Heart left ventricle (tissue), 16 donors: ENCODE data around the gene UGT1A1. TPM values are rescaled to one million over a fixed set of nuclear protein-coding genes. Genes with fewer than 3 reads are reported as not detected.
"Not testable (repeated sequence)": the region's sequence is repeated elsewhere in the genome, so short reads cannot be mapped to it uniquely, and the experiment has no call there.

Experiments used
- ATAC-seq, 4 donors: fragments of 200-7000 bp; cut with Tn5 transposase; one replicate each; pipeline ENCODE4 v1.9.1; 2020 to 2022; ENCODE audit warnings: moderate library complexity in 4 of 4, mild to moderate bottlenecking in 3 of 4, moderate number of reproducible peaks in 1 of 4
- DNase-seq, 5 donors: peaks; one replicate each; pipeline ENCODE4 v3.0.0-alpha.2; 2020
- H3K27ac ChIP-seq, 12 donors: fragments of 200-600 bp; sonication (generic) in 4 of 12; one replicate each; pipeline versions ENCODE4 v1.5.0 to v1.8.0; 2016 to 2022; ENCODE audit warnings: mild to moderate bottlenecking in 2 of 12
- H3K27me3 ChIP-seq, 9 donors: fragments of 200-600 bp; sonication (generic) in 2 of 9; one replicate each; pipeline versions ENCODE4 v1.5.1 to v1.8.0; 2016 to 2022; ENCODE audit warnings: mild to moderate bottlenecking in 3 of 9
- H3K36me3 ChIP-seq, 9 donors: fragments of 200-600 bp; sonication (generic) in 2 of 9; one replicate each; pipeline versions ENCODE4 v1.5.0 to v1.8.0; 2018 to 2022; ENCODE audit warnings: mild to moderate bottlenecking in 2 of 9
- H3K4me1 ChIP-seq, 12 donors: fragments of 200-600 bp; sonication (generic) in 4 of 12; one replicate each; pipeline versions ENCODE4 v1.5.0 to v1.8.0; 2016 to 2022; ENCODE audit warnings: mild to moderate bottlenecking in 3 of 12
- H3K4me3 ChIP-seq, 12 donors: fragments of 200-600 bp; sonication (generic) in 4 of 12; one replicate each; pipeline versions ENCODE4 v1.5.0 to v1.8.0; 2017 to 2022; ENCODE audit warnings: mild to moderate bottlenecking in 9 of 12, moderate library complexity in 4 of 12
- H3K9me3 ChIP-seq, 12 donors: fragments of 200-600 bp; sonication (generic) in 4 of 12; one replicate each; pipeline versions ENCODE4 v1.5.0 to v1.8.0; 2016 to 2022; ENCODE audit warnings: mild to moderate bottlenecking in 1 of 12
- POLR2A ChIP-seq, 2 donors: fragments of 450-650 bp; IDR thresholded peaks; one replicate each; pipeline ENCODE4 v1.6.1; 2017; ENCODE audit warnings: antibody characterized with exemption in 2 of 2, mild to moderate bottlenecking in 2 of 2, moderate library complexity in 2 of 2
- whole genome bisulfite sequencing, 4 donors: extraction: QIAGEN DNeasy Blood & Tissue Kit in 2 of 4; methylation state at CpG; one replicate each; pipeline versions ENCODE4 v1.1.5 to v1.1.7; 2013 to 2018; 5-methylcytosine and 5-hydroxymethylcytosine counted together
- intact Hi-C, 10 donors: fragments of 100-400 bp; cut with DNase I; formaldehyde crosslinking; loops; one replicate each; pipeline versions ENCODE4 v1.11.1 to v1.14.2; 2022
- polyA plus RNA-seq, 2 donors: library from polyadenylated mRNA; stranded (reverse); fragments of 200-250 nt; gene quantifications; one replicate each; pipeline ENCODE4 v1.2.3, GENCODE V29; 2013
- total RNA-seq, 9 donors: library from RNA; depleted of rRNA in 2 of 9; stranded (reverse); fragments of >200 nt in 2 of 9; fragmentation: NEBNext Ultra II Directional in 3 of 9; extraction: Animal tissue kit (Norgen Biotek cat#: 25700) in 3 of 9; gene quantifications; one replicate each; pipeline versions ENCODE4 v1.1.0 to v1.2.4, GENCODE V29; 2016 to 2023
- TF ChIP-seq, protein P1 (sequence below), 12 donors: fragments of 200-600 bp; sonication (generic) in 4 of 12; IDR thresholded peaks; one replicate each; pipeline versions ENCODE4 v1.5.0 to v1.8.0; 2018 to 2022; ENCODE audit warnings: antibody characterized with exemption in 12 of 12, mild to moderate bottlenecking in 5 of 12
- donor health status: ischemic (EF 13 %, LVEDD 7.1; RV severe dilation, severe dysfunction).
- donor health status: healthy with polysubstance abuse.
- donor health status: DM: no; HTN: yes; CAD: no.
- donor health status: DM: no; HTN: no; CAD: no.
- donor health status: ischemic (EF 25% LVEDD 6.9; RV normal size, moderate dysfunction).
- donor health status: ischemic (EF 25% LVEDD 5.7; RV mildly dilated, moderate dysfunction).
- donor health status: healthy.
- donor health status: DM: yes; HTN: yes; CAD: no.
- donor health status: ischemic (EF 35%, LVEDD 5.7; RV mildly dilated, moderate dysfunction).
- donor health status: nonischemic (EF 11% LVEDD 7.7; RV severe dilation, severe dysfunction).
- donor health status: DM: yes; HTN: yes; CAD: no.
- donor health status: PGD.
- donor health status: ischemic (EF 29% LVEDD 5.4; RV normal size, mild dysfunction).
- donor health status: nonischemic (EF 23%, LVEDD 6.1; RV moderate dilation, normal function).

The UGT1A1 gene
- total and polyA plus RNA-seq, 11 donors, result 0.03 TPM; not detected in 10

DNA sequence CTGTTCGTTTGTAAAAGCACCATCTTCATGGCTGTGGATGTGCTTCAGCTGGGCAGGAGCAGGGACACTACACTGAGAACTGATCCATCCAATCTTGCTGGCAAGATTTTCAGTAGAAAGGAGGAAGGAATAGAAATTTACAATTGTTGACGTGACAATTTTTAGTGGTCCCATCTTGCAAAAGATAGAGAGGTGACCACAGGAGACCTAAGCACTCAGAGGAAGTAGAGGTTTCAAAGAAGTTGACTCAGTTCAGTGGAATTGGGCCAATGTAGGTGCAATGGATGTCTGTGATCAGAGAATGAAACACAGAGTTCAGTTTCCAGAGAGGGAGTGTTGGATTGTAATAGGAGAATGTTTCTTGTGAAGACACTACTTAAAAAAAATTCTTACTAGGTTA lies 45.9 kb upstream of the UGT1A1 start:
- H3K4me1 ChIP-seq, result no peaks in the 10 kb centered on the region
- no peak for TF ChIP-seq POLR2A (IDR thresholded peaks at IDR 0.05)
- TF ChIP-seq, protein P1, sequence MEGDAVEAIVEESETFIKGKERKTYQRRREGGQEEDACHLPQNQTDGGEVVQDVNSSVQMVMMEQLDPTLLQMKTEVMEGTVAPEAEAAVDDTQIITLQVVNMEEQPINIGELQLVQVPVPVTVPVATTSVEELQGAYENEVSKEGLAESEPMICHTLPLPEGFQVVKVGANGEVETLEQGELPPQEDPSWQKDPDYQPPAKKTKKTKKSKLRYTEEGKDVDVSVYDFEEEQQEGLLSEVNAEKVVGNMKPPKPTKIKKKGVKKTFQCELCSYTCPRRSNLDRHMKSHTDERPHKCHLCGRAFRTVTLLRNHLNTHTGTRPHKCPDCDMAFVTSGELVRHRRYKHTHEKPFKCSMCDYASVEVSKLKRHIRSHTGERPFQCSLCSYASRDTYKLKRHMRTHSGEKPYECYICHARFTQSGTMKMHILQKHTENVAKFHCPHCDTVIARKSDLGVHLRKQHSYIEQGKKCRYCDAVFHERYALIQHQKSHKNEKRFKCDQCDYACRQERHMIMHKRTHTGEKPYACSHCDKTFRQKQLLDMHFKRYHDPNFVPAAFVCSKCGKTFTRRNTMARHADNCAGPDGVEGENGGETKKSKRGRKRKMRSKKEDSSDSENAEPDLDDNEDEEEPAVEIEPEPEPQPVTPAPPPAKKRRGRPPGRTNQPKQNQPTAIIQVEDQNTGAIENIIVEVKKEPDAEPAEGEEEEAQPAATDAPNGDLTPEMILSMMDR (IDR thresholded peaks at IDR 0.05), result no peak
- no peak overlapping the region for H3K4me3 ChIP-seq
- no peak for ATAC-seq
- intact Hi-C loops, result loop anchor here in 1 of 10 donors (10.0 kb wide), 1 partner anchor 269 kb away; no protein-coding TSS in a partner anchor
- DNase-seq, result no peak
- H3K27ac ChIP-seq, result no peak overlapping the region
- peaks cover 0 to 33% (median 6%) of the 10 kb centered on the region in 9 donors for H3K27me3 ChIP-seq
- no peaks in the 10 kb centered on the region for H3K36me3 ChIP-seq
- no peaks in the 10 kb centered on the region for H3K9me3 ChIP-seq
- 74 to 82% (median 76%) methylated on average over 2 of the region's 2 CpGs for WGBS, 4 donors

DNA sequence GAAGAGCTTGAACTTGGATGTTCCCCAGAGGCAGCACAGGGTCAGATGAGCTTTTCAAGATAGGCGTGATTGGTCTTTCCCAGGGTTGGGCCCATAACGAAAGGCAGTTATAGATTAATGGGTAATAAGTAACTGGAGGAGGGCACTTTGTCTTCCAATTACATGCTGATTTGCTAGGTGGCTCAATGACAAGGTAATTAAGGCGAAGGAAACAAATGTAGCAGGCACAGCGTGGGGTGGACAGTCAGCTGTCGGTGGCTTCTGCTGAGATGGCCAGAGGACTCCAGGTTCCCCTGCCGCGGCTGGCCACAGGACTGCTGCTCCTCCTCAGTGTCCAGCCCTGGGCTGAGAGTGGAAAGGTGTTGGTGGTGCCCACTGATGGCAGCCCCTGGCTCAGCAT lies 41.5 kb upstream of the UGT1A1 start, which contains the start of gene UGT1A4:
Gene UGT1A4 (plus strand): TSS at position 185 of the 400 bp plus-strand sequence. CDS start 85 bp downstream, at position 270.
- DNase-seq, result no peak
- no peaks in the 10 kb centered on the region for H3K9me3 ChIP-seq
- no peak for TF ChIP-seq POLR2A (IDR thresholded peaks at IDR 0.05)
- TF ChIP-seq, protein P1 (IDR thresholded peaks at IDR 0.05), result no peak
- no peak for ATAC-seq
- H3K36me3 ChIP-seq, result no peaks in the 10 kb centered on the region
- no peak within 1 kb of the TSS for H3K27ac ChIP-seq
- 80 to 84% (median 83%) methylated on average over 7 of the region's 7 CpGs for WGBS, 4 donors
- peaks cover 0 to 33% (median 6%) of the 10 kb centered on the region in 9 donors for H3K27me3 ChIP-seq
- no peak within 1 kb of the TSS for H3K4me3 ChIP-seq
- H3K4me1 ChIP-seq, result no peaks in the 10 kb centered on the region
- intact Hi-C loops, result loop anchor here in 1 of 10 donors (10.0 kb wide), 1 partner anchor 274 kb away; no protein-coding TSS in a partner anchor

DNA sequence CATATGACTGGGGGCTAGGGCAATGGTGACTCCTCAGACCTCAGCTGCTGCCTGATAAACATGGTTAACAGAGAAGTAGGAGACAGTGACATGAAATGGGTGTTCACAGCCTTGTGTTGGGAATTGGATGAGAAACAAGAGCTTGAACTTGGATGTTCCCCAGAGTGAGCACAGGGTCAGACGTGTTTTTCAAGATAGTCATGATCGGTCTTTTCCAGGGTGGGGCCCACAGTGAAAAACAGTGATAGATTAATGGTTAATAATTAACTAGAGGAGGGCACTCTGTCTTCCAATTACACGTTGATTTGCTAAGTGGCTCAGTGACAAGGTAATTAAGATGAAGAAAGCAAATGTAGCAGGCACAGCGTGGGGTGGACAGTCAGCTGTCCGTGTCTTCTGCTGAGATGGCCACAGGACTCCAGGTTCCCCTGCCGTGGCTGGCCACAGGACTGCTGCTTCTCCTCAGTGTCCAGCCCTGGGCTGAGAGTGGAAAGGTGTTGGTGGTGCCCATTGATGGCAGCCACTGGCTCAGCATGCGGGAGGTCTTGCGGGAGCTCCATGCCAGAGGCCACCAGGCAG lies 31.3 kb upstream of the UGT1A1 start, which contains the start of gene UGT1A3:
Gene UGT1A3 (plus strand): TSS at position 320 of the 579 bp plus-strand sequence. CDS start 85 bp downstream, at position 405.
- DNase-seq, result no peak
- Histone ChIP-seq H3K4me1 (no peaks in the 10 kb centered on the region), H3K4me3 (no peak within 1 kb of the TSS), H3K36me3 (no peaks in the 10 kb centered on the region), H3K9me3 (no peaks in the 10 kb centered on the region), H3K27ac (no peak within 1 kb of the TSS), H3K27me3 (peaks cover 0 to 3% (median 0%) of the 10 kb centered on the region in 9 donors)
- TF ChIP-seq POLR2A (IDR thresholded peaks at IDR 0.05), result no peak
- intact Hi-C loops, result no loop called here
- WGBS, 4 donors, result 78 to 87% (median 81%) methylated on average over 7 to 8 of the region's 8 CpGs
- ATAC-seq, result no peak

DNA sequence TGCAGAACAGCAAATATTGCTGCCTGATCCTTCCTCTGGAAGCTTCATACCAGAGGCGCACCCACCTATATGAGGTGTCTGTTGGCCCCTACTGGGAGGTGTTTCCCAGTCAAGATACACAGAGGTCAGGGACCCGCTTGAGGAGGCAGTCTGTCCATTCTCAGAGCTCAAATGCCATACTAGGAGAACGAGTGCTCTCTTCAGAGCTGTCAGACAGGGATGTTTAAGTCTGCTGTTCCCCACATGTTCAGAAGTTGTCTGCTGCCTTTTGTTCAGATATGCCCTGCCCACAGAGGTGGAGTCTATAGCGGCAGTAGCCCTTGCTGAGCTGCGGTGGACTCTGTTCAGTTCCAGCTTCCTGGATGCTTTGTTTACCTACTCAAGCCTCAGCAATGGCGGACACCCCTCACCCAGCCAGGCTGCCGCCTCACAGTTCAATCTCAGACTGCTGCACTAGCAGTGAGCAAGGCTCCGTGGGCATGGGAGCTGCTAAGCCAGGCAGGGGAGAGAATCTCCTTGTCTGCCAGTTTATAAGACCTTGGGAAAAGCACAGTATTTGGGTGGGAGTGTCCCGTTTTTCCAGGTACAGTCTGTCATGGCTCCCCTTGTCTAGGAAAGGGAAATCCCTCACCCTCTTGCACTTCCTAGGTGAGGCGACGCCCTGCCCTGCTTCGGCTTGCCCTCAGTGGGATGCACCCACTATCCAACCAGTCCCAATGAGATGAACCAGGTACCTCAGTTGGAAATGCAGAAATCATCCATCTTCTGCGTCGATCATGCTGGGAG lies 23.0 kb upstream of the UGT1A1 start:
- intact Hi-C loops, DNase-seq: not testable (repeated sequence)
- 81 to 87% (median 83%) methylated on average over 10 to 14 of the region's 14 CpGs for WGBS, 4 donors

DNA sequence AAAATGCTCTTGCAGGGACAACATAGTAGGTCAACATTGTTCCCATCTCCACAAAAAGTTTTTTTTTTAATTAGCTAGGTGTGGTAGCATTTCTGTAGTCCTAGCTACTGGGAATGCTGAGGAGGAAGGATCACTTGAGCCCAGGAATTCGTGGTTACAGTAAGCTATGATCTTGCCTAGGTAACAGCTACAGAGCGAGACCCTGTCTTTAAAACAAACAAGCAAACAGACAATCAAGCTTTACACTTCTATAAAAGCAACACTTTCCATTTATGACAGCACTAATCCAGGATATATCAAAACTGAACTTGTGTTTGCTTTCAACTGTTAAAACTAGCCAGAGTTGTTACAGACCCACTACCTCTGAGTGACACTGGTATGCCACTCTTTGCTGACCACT lies 19.2 kb upstream of the UGT1A1 start:
- H3K4me1 ChIP-seq, result no peaks in the 10 kb centered on the region
- intact Hi-C loops, result no loop called here
- DNase-seq (no peak), ATAC-seq (no peak)
- no peaks in the 10 kb centered on the region for H3K36me3 ChIP-seq
- no peaks in the 10 kb centered on the region for H3K9me3 ChIP-seq
- no peak overlapping the region for H3K4me3 ChIP-seq
- no peak for TF ChIP-seq POLR2A (IDR thresholded peaks at IDR 0.05)
- WGBS, 4 donors, result 61 to 77% (median 68%) methylated on average over 2 of the region's 2 CpGs
- no peak overlapping the region for H3K27ac ChIP-seq
- peaks cover 0 to 14% (median 0%) of the 10 kb centered on the region in 9 donors for H3K27me3 ChIP-seq

More for the DNA sequence above, 23.0 kb upstream of the UGT1A1 start:
- ATAC-seq, H3K4me3 ChIP-seq, H3K9me3 ChIP-seq, H3K4me1 ChIP-seq, H3K36me3 ChIP-seq, H3K27ac ChIP-seq: not testable (repeated sequence)
- H3K27me3 ChIP-seq, result peaks cover 0 to 14% (median 0%) of the 10 kb centered on the region in 9 donors
